ENCODE data around the gene MOBP.

MOBP gene

DNA sequence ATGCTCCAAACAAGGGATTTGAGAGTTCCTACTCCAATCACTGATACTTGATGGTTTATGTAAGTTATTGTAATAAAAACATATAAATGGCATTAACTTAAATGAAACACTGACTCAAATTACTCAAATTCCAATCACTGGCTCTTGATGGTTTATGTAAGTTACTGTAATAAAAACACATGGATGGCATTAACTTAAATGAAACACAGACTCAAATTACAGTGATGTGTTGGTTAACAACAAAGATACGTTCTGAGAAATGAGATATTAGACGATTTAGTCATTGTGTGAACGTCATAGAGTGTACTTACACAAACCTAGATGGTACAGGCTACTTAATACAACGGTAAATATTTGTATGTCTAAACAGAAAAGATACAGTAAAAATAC is 6.6 kb downstream of the MOBP start:
- no peak for FAIRE-seq
- TF ChIP-seq POLR2AphosphoS5 (IDR thresholded peaks at IDR 0.05; ENCODE audit: low read depth, low read length) (no peak), POLR2A (IDR thresholded peaks at IDR 0.05; ENCODE audit: low read depth, low read length) (no peak)
- no peak for DNase-seq (ENCODE audit: insufficient read length)

DNA sequence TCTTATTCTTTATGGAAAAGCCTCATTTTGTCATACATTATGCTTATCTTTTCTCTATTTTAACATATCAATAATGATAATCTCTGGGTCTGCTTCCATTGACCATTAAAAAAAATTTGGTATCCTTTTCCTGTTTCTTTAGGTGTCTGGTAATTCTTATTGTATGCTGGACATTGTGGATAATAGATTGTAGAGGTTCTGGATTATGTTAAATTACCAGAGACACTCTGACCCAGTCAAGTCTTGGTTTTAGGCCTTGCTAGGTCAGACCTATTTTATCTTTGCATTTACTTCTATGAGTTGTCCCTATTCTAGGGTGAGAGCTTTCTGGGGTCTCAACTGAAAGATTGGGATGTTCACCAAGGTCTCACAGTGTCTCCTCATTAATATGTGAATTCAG is 9.3 kb downstream of the MOBP start:
- FAIRE-seq (no peak), DNase-seq (ENCODE audit: insufficient read length) (no peak)
- TF ChIP-seq POLR2A (IDR thresholded peaks at IDR 0.05; ENCODE audit: low read depth, low read length) (no peak), POLR2AphosphoS5 (IDR thresholded peaks at IDR 0.05; ENCODE audit: low read depth, low read length) (no peak), TAF1 (IDR thresholded peaks at IDR 0.05; ENCODE audit: borderline replicate concordance, low read depth, low read length) (no peak)

DNA sequence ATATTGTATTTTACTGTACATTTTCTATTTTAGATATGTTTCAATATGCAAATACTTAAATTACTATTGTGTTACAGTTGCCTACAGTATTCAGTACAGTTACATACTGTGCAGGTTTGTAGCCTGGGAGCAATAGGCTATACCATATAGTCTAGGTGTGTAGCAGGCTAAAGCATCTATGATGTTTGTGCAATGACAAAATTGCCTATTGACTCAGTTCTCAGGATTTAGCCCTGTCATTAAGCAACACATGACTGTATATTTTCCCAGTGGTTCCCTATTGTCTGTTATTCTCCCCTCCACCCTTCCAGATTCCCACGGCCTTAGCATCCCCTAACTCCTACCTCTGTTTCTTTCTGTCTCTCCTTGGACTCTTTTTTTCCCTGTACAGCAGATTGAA is 10.7 kb downstream of the MOBP start:
- TF ChIP-seq TAF1 (IDR thresholded peaks at IDR 0.05; ENCODE audit: borderline replicate concordance, low read depth, low read length) (no peak), POLR2AphosphoS5 (IDR thresholded peaks at IDR 0.05; ENCODE audit: low read depth, low read length) (no peak), POLR2A (IDR thresholded peaks at IDR 0.05; ENCODE audit: low read depth, low read length) (no peak)
- no peak for DNase-seq (ENCODE audit: insufficient read length)
- FAIRE-seq, result no peak

DNA sequence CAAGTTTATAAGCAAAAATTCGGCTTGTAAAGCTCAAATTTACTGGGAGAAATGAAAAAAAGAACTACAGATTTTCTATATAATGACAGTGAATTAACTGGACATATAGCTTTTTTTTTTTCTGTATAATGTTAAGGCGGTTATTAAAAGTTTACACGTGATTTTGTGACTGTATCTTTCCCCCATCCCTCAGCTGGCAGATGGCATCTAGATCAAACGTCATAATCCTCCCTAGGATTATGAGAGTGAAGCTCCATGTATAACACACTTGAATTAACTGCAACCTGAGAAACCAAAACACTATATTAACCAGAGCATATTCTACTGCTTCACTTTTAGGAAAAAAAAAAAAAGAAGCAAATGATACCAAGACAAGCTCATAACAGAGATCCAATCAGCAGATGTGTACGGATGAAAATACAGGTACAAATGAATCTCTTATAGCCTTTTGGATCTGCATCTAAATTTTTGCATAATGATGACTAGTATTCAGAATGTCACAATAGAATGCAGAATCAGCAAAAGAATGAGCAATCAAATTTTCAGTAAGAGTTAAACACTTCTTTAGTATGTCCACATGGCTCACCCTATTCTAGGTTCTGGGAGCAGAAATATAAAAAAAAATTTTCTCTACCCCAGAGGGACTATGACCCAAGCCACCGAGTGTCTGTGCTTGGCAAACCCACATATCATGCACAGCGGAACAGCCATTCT is 12.4 kb downstream of the MOBP start:
- FAIRE-seq, result no peak
- DNase-seq (ENCODE audit: insufficient read length), result no peak
- TF ChIP-seq POLR2A (IDR thresholded peaks at IDR 0.05; ENCODE audit: low read depth, low read length), result no peak
- no peak for TF ChIP-seq TAF1 (IDR thresholded peaks at IDR 0.05; ENCODE audit: borderline replicate concordance, low read depth, low read length)
- TF ChIP-seq POLR2AphosphoS5 (IDR thresholded peaks at IDR 0.05; ENCODE audit: low read depth, low read length), result no peak

DNA sequence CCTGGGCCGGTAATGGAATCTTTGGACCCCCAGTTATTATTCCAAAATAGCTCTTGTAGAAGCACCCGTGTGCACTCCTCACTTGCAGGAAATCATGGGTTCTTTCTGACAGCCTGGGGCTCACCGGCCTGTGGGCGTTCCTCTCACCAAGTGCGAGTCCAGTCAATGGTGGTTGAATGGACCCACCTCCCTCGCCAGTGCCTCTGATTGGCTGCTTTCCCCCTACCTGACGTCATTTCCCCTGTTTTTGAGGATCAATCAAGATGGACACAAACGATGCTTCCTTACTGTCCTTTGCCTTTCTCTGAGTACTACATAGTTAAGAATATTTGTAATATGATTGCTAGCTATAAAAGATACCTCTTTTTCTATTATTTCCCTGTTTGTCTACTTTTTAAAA is 18.1 kb downstream of the MOBP start:
- FAIRE-seq (no peak), DNase-seq (ENCODE audit: insufficient read length) (no peak)
- TF ChIP-seq POLR2A (IDR thresholded peaks at IDR 0.05; ENCODE audit: low read depth, low read length), result no peak
- no peak for TF ChIP-seq POLR2AphosphoS5 (IDR thresholded peaks at IDR 0.05; ENCODE audit: low read depth, low read length)
- TF ChIP-seq TAF1 (IDR thresholded peaks at IDR 0.05; ENCODE audit: borderline replicate concordance, low read depth, low read length), result no peak

DNA sequence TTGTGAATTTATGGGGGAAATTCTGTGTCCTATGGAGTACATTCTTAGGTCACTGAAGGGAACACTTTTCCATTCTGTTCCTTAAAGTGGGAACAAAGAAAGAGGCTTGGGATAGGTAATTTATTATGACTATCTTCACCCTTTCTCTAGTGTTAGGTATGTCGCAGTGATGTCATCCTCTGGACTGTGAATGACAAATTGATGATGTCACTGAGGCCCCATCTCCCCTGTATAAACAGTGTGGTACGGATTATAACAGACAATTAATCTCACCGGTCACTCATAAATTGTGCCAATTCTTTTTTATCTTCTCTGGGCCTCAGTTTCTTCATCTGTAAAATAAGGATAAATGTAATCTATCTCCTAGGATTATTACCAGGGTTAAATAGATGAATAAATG is 23.5 kb downstream of the MOBP start:
- no peak for DNase-seq (ENCODE audit: insufficient read length)
- TF ChIP-seq POLR2AphosphoS5 (IDR thresholded peaks at IDR 0.05; ENCODE audit: low read depth, low read length) (no peak), POLR2A (IDR thresholded peaks at IDR 0.05; ENCODE audit: low read depth, low read length) (no peak), TAF1 (IDR thresholded peaks at IDR 0.05; ENCODE audit: borderline replicate concordance, low read depth, low read length) (no peak)
- no peak for FAIRE-seq

DNA sequence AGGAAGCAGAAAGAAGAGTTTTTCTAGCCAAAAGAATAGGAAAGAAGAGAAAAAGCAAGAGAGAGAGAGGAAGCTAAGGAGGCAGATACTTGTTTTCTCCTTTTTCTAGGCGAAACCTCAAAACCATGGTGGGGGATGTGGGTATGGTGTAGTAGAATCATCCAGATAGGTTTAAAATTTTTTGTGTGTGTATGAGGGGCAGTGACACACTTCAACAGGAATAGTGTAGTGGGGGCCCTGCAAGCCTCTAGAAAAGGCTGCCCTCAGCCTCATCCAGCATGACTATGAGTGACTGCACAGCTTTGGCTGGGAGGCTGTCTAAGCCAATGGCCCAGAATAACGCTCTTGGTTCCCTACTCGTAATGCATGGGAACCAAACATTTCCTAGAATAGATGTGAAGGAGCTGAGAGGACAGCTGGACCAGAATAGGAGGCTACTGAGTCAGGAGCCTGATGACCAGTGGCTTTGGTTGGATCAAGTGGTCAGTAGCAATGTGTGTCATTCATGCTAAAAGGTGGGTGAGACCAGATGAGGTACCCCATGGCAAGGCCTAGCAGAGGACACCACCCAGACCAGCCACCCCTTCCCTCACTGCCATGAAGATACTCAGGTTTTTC is 24.4 kb downstream of the MOBP start:
- DNase-seq (ENCODE audit: insufficient read length) (no peak), FAIRE-seq (no peak)
- TF ChIP-seq TAF1 (IDR thresholded peaks at IDR 0.05; ENCODE audit: borderline replicate concordance, low read depth, low read length) (no peak), POLR2A (IDR thresholded peaks at IDR 0.05; ENCODE audit: low read depth, low read length) (no peak), POLR2AphosphoS5 (IDR thresholded peaks at IDR 0.05; ENCODE audit: low read depth, low read length) (no peak)

DNA sequence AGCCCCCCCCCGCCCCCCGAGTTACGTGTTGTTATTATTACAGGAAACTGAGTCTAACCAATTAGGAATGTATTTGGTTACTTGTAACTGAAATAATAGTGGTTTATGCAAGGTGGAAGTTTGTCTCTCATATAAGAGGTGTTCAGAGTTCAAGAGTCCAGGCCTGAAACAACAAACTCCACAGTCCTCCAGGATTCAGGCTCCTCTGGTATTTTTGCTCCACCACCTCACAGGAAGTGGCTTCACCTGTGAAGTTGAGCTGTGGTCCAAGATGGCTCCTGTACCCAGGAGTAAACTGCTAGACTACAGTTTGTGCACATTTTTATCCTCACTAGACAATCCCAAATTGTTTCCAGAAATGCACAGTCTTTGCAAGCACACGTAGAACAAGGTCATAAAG is 27.3 kb downstream of the MOBP start:
- no peak for TF ChIP-seq TAF1 (IDR thresholded peaks at IDR 0.05; ENCODE audit: borderline replicate concordance, low read depth, low read length)
- TF ChIP-seq POLR2AphosphoS5 (IDR thresholded peaks at IDR 0.05; ENCODE audit: low read depth, low read length), result no peak
- TF ChIP-seq POLR2A (IDR thresholded peaks at IDR 0.05; ENCODE audit: low read depth, low read length), result no peak
- no peak for DNase-seq (ENCODE audit: insufficient read length)
- FAIRE-seq, result no peak

DNA sequence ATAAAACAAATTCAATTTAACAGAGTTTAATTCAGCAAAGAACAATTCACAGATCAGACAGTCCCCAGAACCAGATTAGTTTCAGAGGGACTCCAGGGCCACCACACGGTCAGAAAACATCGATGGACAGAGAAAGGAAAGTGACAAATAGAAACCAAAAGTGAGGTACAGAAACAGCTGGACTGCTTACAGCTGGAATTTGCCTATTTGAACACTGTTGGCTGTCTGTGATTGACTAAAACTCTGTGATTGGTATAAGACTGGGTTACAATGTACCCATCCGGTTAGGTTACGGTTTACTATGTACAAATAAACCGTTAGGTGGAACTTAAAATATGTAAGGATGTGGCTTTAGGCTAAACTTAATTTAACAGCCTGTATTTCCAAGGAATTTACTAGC is 30.3 kb downstream of the MOBP start:
- DNase-seq (ENCODE audit: insufficient read length) (no peak), FAIRE-seq (no peak)
- TF ChIP-seq POLR2A (IDR thresholded peaks at IDR 0.05; ENCODE audit: low read depth, low read length) (no peak), TAF1 (IDR thresholded peaks at IDR 0.05; ENCODE audit: borderline replicate concordance, low read depth, low read length) (no peak), POLR2AphosphoS5 (IDR thresholded peaks at IDR 0.05; ENCODE audit: low read depth, low read length) (no peak)

DNA sequence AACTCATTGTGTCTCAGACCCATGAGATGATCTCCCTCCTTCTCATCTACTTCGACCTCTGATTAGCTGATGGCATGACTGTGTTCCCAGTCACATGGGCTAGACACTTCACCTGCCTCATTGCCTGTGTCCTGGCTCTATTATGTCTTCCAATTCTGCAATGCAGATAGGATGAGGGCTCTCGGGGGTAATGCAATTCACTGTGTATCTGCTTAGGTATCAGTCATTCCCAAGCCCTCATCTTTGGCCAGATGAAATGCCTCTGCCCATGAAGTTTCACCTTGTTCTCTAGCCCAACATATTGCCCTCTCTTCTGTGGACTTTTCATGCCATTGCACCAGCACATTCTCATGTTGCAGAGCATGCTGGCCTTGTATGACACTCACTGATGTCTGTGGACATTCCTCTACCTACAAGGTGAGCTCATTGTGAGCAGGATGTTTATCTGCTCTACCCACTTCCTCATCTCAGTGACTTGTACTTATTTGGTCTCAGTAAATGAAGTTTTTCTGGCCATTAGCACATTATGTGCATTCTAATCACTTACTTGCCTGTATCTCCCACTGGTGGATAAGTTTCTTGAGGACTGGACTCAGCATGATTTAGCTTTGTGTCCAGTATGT is 32.3 kb downstream of the MOBP start:
- TF ChIP-seq TAF1 (IDR thresholded peaks at IDR 0.05; ENCODE audit: borderline replicate concordance, low read depth, low read length) (no peak), POLR2A (IDR thresholded peaks at IDR 0.05; ENCODE audit: low read depth, low read length) (no peak), POLR2AphosphoS5 (IDR thresholded peaks at IDR 0.05; ENCODE audit: low read depth, low read length) (no peak)
- FAIRE-seq, result no peak
- no peak for DNase-seq (ENCODE audit: insufficient read length)

DNA sequence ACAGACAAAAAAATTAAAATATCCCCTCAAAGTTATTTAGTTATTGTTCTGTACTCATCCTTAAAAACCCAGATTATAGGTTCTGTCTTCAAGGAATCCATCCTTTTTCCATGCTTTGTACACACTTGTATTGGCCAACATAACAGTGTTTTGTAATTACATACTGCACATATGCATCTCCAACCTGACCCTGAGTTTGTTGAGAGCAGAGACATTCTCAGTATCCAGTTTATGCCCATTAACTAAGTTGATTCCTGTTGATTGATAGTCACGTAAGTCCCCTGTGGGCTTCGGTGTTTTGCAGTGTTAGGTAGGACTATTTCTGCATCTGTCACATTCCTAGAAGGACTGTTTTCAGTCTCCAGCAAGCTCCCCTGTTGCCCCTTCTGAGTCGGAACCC is 33.6 kb downstream of the MOBP start:
- no peak for TF ChIP-seq POLR2A (IDR thresholded peaks at IDR 0.05; ENCODE audit: low read depth, low read length)
- TF ChIP-seq POLR2AphosphoS5 (IDR thresholded peaks at IDR 0.05; ENCODE audit: low read depth, low read length), result no peak
- no peak for TF ChIP-seq TAF1 (IDR thresholded peaks at IDR 0.05; ENCODE audit: borderline replicate concordance, low read depth, low read length)
- DNase-seq (ENCODE audit: insufficient read length) (no peak), FAIRE-seq (no peak)

All from GM12892 (cell line).